Stimulated activated CD8-positive, alpha-beta memory T cell treated with anti-CD3 and anti-CD28 coated beads, Interleukin-15, amount 100 ng/mL, for 24 hours (primary cell): ENCODE data around the gene KRT34.
"Not testable (repeated sequence)": the region's sequence is repeated elsewhere in the genome, so short reads cannot be mapped to it uniquely, and the experiment has no call there.

Source experiments
- DNase-seq: peaks from one replicate; pipeline ENCODE4 v3.0.0-alpha.2; 2020; ENCODE audit warnings: low read depth

KRT34 gene

GRCh38 chr17:41366070-41366469 is 16.0 kb downstream of the KRT34 start:
- no peak for DNase-seq

- DNase-seq = no peak
These were observed 18.2 kb downstream of the KRT34 start for GRCh38 chr17:41363881-41364280.

GRCh38 chr17:41360296-41360995 is 21.7 kb downstream of the KRT34 start:
- DNase-seq = no peak

DNA sequence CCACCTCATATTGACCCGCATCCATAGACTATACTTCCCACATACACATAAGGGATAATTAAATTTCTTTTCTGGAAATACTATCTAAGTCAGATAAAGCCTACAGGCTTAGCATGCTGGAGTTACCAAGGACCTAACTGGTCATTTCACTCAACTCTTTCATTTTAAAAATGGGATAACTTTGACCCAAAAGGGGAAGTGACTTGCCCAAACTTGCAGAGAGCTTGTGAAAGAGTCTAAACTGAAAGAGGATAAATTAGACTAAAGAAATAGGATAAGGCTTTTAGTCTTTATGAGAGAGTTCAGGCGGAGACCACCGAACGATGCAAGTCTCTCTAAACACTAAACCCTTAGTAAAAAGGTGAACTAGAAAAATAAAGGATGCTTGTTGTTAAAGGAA is 27.6 kb downstream of the KRT34 start:
- DNase-seq = no peak

DNA sequence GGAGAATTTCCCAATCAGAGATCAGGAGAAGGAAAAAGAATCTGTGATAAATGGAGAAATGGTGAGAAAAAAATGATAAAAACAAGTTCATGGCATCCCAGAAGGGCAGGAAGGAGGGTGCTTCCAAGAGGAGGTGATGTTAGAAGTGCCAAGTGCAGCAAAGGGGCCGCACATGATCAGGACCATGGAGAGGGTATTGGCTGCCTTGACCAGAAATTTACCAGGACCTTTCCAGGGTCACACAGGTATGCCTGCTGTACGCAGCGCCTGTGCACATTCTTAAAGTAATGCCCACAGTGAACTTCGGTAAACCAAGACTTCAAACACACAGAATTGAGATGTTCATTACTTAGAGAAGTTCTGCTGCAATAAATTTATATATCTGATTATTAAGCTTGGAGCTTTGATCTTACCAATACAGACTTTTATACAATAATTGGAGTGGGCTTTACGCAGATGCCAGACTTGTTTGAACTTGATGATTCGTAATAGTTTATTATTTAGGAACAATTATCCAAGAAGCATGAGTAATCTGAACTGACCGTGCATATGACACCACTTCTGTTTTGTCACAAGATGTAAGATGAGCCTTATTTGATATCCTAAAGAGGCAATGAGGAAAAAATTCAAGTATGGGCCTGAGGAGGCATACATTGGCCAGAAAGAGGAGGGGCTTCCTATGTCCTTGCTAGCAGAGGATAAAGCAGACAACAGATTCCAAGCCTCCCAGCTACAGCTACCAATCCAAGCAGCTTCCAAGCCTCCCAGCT is 29.3 kb downstream of the KRT34 start:
- no peak for DNase-seq

DNA sequence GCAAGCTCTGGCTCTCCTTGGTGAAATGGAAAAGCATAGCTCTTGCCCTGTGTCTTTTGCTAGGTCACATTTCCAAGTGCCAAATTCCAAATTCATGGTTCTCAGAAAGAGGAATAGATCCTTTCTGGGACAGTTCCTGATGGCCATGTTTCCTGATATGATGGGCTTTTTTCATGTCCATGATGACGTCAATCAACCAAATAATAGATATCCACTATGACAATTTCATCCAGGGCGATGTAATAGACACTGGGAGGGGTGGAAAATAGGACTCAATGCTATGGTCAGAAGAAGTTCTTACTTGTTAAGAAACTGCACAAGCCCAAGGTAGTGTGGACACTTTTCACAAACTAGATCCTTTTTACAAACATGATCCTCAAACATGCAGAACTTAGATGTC is 30.9 kb downstream of the KRT34 start:
- no peak for DNase-seq

DNA sequence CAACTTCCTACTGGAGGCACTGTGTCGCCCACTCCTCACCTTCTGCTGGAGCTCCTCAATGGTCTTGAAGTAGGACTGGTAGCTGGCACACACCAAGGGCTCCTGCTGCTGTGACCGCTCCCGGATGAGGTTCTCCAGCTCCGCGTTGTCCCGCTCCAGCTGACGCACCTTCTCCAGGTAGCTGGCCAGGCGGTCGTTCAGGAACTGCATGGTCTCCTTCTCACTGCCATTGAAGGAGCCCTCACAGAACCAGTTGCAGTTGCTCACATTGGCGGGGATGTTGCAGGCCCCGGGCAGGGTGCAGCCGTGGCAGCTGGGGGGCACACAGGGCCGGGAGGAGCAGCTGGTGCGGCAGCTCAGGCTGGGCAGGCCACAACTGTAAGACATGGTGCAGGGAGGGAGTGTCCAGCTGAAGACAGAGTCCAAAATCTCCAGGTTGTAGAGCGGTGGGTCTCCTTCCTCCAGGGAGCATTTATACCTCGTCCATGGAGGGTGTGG is 31.7 kb downstream of the KRT34 start, which contains the start of gene KRT33A:
TSS of gene KRT33A (minus strand) at position 448 of the 498 bp plus-strand sequence. CDS start at position 387, 61 bp downstream.
- not testable (repeated sequence) for DNase-seq

DNA sequence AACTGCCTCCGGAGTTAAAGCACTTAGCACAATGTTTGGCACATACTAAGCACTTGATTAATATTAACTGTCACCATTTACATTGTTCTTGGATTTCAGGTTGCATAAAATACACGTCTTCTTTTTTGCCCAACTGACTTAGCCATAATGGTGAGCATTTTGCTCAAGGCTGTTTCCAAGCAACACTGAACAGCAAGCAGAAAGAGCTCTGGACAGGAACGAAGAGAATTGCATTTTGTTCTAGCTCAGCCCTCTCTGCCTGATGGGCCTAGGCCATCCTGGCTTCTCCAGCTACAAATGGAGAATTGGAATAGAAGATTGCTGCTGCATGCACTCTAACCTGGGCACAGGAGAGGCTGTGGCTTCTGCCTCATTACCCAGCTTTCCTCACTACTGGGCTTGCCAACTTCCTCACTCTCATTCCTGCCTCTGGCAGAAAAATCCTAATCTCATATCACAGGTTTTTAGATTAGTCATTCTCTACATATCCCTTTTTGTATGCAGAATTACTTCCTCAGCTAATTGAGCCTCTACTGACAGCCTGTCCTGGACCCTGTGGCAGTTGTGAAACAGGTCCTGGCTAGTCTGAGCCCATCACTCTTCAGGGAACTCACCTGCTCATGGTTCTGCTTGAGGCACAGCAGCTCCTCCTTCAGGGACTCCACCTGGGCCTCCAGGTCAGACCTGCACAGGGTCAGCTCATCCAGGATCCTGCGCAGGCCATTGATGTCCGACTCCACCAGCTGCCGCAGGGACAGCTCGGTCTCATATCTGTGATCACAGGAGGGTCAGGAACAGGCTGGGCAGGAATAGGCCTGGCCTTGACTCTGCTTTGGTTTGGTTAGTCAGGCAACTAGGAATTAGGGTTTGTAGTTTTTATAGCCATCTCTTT is 34.0 kb downstream of the KRT34 start:
- DNase-seq = no peak

DNA sequence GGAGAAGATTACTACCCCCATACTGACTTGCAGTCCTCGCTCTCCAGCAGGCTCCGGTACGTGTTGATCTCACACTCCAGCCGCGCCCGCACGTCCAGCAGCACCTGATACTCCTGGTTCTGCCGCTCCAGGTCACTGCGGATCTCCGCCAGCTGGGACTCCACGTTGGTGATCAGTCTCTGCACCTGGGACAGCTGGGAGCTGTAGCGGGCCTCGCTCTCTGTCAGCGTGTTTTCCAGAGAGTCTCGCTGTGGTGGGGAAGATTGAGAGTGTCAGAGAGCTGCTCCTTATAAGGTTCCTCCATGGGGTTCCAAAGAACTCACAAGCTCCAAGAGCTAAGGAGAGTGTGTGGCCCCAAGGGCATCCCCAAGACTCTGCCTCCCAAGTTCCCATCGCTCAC is 35.7 kb downstream of the KRT34 start:
- DNase-seq = not testable (repeated sequence)

DNA sequence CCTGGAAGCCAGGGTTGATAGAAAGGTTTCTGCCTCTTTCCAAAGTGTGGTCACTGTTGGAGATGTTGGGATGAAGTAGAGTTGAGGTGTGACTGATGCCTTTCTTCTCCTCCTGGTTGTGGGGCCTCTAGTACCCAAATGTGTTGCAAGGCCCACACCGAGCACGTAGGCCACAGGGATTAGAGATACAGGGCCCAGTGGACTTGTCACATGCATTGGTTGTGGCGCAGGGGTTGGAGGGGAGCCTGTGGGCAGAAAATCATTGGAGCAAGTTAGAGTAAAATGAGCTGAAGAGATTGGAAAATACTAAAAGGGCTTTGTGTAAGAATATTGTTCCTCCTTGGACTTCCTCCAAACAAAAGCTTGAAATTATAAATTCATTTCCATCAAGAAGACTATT is 36.1 kb downstream of the KRT34 start:
- DNase-seq = no peak

DNA sequence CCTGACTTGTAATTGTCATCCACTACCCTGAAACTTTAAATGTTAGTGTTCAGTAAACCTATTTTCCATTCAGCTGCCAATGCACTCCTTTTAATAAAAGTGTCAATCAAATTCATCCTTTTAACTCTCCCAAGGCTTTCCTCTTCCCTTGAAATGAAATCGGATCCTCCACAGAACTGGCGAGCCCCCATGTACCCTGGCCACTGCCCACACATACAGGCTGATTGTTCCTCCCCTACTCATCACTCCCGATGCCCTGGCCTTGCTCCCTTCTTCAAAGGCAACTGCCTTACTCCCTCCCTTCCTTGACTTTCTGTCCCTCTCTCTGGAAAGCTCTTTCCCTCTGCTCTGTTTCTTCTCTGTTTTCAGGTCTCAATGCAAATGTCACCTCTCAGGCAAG is 39.1 kb downstream of the KRT34 start:
- DNase-seq = no peak

DNA sequence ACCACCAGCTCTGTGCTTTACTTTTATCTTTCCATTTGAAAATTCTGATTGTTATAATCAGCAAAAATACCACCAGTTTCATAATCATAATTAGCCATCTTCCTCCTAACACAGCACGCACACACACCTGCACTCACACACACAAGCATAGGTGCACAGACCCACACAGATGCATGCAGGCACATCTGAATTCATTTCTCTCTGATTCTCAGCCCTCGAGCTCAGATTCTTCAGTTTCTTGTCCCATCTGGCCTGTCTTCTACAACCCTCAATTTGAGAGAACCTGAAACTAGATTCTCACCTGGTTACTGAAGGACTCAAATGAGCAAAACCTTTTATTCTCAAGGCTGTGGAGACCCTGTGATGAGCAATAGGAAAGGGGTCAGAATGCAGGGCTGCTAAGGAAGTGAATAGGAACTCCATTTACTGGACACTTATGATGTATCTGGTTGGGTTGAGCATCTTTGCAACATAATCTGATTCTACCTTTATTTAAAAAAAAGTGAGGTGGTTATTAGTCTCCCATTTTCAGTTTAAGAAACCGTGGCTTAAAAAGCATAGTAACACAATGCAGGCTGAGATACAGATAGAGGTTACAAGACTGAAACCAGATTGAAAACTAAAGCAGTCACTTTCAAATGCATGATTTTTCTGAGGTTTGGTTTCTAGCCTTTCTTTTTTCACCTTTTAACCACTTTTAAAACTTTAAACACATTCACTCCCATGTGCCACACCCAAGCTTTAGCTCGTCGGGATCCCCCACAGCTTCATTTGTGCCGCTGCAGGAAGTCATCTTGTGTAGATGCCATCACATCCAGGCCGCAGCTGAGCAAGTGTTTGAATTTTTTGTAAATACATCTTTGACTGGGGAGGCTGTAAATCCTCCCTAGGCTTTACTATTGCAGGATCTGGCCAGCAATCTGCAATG is 40.9 kb downstream of the KRT34 start:
- DNase-seq = no peak

DNA sequence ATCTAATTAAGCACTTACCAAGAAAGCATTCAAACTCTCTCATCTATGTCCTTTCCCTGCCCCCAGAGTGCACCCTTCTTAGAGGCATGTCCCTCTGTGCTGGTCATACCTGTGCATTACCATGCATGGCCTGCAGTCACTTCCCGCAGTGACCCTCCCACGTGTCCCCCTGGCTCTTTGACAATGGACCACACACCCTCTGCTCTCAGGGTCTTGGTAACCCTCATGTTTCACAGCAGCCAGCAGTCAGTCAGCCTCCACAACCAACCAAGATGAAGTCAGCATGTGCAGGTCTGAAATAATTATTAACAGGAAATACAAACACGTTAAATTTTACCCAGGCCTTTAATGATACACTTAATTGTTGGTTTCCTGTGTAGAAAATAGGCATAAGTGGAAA is 41.6 kb downstream of the KRT34 start:
- no peak for DNase-seq

- no peak for DNase-seq
These were observed 42.4 kb downstream of the KRT34 start for GRCh38 chr17:41339571-41340172.

GRCh38 chr17:41338961-41339485 is 43.1 kb downstream of the KRT34 start:
- no peak for DNase-seq

DNA sequence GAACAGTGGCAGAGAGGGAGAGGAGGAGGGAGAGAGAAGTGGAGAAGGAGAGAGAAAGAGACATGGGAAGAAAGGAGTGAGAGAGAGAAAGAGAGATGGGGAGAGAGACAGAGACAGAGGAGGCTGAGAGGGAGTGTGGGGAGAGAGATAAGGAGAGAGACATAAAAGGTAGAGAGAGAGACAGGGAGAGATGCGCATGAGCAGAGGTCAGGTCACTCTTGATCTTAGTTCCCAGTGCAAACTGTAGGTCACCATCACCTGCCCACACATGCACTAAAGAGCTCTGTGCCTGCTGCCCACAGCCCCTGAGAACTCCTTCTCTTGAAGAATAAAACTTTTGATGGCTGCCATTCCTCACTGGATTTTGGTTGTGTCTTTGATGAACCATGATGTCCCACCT is 46.4 kb downstream of the KRT34 start:
- DNase-seq = no peak

- DNase-seq = no peak
These were observed 47.5 kb downstream of the KRT34 start for GRCh38 chr17:41334385-41335305.

DNA sequence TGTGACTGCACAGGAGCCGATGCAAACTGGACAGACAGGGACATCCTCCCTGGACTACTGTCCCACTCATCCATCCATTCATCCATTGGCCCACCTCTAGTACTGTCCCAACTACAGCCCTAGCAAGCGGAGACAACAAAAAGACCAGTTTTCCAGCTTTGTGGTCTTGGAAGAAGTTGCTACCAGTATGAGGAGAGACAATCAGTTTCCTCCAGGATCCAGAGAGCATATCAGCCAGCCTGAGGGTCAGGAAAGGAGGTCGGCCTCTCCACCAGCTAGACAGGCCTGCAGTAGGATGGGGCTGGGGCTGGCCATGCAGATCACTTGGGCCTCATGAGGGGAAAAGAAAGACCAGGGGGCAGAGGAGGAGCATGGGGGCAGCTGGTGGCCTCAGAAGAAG is 48.3 kb downstream of the KRT34 start:
- no peak for DNase-seq

GRCh38 chr17:41333098-41333497 is 49.0 kb downstream of the KRT34 start:
- DNase-seq = no peak
